GM19043 (cell line): ENCODE results near the gene FBXO39.
"Not testable (repeated sequence)": the region's sequence is repeated elsewhere in the genome, so short reads cannot be mapped to it uniquely, and the experiment has no call there.

ENCODE experiments used
- ATAC-seq: cut with Tn5 transposase; IDR thresholded peaks from one replicate; pipeline ENCODE4 v1.9.1; 2021; ENCODE audit warnings: low read depth; ENCODE audit not compliant: unreplicated experiment

Gene FBXO39

DNA sequence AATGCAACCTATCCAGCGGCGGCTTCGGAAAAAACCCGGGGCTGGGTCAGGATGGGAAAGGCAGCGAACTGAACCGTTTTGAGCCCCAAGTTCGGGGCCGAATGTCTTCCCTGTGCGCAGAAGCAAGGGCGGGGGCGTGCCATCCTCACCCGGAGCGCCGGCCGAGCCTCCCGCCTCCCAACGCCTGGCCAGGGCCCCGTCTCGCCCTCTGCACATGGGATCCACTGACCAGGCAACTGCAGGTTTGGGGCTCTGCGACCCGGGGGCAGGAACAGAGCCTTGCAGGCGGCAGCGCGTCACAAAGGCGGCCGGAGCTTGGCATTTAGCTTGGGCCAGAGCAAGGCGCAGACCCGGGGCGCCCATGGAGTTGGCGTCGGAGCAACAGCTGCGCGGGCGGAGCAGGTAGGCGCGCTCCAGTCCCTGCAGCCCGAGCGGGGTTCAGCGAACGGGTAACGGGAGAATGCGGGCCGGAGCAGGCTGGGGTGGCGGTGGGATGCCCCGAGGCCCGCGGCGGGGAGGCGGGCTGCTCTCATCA lies at the start of gene FBXO39:
Gene FBXO39 (plus strand): TSS at position 345 of the 535 bp plus-strand sequence. CDS start 3,654 bp downstream, outside the sequence.
- no peak for ATAC-seq

- no peak for ATAC-seq
These were observed 46.5 kb upstream of the FBXO39 start for GRCh38 chr17:6729531-6729930.

DNA sequence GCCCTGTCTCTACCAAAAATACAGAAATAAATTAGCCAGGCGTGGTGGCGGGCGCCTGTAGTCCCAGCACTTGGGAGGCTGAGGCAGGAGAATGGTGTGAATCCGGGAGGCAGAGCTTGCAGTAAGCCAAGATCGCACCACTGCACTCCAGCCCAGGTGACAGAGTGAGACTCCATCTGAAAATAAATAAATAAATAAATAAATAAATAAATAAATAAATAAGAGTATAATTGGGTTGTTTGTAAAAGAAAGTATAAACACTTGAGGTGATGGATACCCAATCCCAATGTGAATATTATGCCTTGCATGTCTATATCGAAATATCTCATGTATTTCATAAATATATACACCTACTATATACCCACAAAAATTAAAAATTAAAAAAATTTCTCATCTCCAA lies 29.4 kb upstream of the FBXO39 start:
- not testable (repeated sequence) for ATAC-seq

- ATAC-seq, result no peak
These were observed 27.4 kb upstream of the FBXO39 start for GRCh38 chr17:6748617-6749016.

DNA sequence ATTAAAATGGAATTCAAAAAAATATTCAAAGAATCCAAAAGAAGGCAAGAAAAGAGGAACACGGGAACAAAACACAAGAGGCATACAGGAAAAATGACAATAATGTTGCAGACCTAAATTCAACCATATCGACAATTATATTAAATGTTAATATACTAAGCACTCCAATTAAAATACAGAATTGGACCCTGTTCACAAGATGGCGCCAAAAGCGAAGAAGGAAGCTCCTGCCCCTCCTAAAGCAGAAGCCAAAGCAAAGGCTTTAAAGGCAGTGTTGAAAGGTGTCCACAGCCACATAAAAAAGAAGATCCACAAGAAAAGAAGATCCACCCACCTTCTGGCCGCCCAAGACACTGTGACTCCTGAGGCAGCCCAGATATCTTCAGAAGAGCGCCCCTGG lies 26.5 kb upstream of the FBXO39 start:
- no peak for ATAC-seq

DNA sequence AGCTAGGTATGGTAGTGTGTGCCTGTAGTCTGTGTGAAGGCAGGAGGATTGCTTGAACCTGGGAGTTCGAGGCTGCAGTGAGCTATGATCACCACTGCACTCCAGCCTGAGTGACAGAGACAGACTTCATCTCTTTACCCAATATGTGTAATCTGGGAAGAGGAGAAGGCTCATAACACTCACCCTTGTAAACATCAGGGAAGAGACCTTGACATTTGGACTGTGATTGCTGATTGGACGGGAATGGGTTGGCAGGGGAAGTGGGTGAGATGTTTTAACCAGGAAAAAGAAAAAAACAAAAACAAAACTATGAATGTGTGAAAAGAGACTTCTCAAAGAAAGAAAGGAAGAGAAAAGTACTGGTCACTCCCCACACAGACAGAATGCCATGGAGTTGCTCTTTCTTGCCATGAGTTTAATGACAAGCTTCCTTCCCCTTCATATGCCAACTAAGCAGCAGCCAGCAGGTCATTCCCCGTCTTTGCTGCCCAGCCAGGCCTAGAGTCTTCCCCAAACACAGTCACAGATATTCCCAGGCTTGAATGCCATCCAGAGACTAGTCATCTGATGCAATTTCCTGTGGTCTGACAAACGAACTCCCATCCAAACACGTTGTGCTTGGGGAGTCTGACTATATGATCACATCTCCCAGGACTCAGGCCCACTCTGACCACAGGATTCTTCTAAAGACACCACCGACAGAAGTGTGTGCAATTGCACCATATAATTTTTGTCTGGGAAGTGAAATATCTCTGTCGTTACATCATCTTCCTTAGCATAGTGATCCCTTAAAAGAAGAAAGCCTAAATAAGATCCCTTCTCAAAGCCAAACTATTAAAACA lies 23.7 kb upstream of the FBXO39 start:
- ATAC-seq, result no peak

- ATAC-seq, result no peak
These were observed 23.0 kb upstream of the FBXO39 start for GRCh38 chr17:6753006-6753445.

DNA sequence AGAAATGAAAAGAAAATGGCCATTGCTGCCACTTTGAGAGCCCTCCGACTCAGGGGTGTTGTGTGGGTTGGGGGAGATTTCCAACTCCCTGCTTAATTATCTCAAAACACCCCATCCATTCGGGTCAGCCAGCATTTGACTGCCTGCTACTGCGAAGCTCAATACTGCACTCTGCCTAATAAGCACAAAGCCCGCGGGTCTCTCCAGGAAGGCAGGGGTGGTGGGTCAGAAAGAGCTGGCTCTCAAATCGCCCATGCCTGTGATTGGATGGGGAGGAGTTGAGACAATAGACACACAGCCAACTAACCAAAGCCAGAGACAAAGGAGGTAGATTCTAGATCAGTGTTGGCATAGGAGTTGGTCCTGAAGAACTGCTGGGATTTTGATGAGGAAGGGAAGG lies 22.5 kb upstream of the FBXO39 start:
- ATAC-seq, result no peak

DNA sequence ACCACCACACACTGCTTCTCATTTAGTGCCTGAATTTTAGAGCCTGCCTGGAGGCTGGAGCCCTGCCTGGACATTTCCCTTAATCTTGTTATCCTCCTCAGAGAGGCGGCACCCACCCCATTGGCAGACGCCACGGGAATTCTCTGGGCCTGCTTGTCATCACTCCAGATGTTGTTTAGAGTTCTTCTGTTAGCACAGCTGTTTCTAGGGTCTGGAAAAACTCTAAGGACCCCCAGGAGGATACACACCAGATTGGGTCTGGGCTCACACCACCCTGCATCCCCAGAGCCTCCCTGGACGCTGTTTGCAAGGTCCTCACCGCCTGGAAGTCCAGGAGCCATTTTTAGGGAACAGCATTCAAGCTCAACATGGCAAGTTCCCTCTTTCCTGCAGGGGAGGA lies 20.7 kb upstream of the FBXO39 start:
- no peak for ATAC-seq

DNA sequence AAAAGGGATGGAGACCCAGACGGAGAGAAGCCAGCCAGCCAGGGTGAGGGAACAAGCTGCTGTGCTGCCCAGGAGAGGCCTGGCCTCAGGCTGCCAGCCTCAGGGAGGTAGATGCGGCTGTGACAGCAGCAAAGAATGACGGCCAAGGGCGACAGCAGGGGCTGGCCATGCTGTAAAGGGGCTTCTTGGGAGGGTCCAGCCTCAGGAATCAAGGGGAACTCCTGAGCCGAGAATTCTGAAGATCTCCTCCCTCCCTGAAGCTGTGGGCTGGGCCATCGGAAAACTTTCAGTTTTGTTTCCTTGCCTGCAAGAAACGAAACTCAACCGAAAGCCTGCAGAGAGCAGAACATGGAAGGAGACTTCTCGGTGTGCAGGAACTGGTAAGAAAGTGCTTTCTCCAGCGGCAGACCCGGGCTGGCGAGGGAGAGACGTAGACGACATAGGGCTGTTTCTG lies 20.3 kb upstream of the FBXO39 start, which contains the start of gene XAF1:
Gene XAF1 (plus strand): TSS at position 316 of the 454 bp plus-strand sequence. CDS start 33 bp downstream, at position 349.
- ATAC-seq, result no peak

GRCh38 chr17:6756425-6757031 lies 19.5 kb upstream of the FBXO39 start:
- ATAC-seq, result no peak

GRCh38 chr17:6757747-6758146 lies 18.3 kb upstream of the FBXO39 start:
- no peak for ATAC-seq

DNA sequence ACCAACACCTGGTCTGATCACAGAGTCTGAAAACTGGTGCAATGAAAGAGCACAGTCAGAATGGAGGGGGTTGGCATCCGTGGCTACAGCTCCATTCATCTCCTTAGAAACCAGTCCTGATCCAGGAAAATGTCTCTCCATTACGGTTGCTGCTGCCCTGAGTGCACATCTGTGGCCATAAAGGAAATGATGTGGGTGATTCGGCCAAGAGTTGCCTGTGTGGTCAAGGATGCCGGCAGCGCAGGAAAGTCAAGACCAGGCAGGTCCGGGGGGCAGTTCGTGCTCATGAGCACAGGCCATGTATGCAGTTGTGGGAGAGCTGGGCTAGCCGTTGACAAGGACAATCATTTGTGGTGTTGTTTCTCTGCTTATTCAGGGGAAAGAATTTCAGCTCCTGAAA lies 14.2 kb upstream of the FBXO39 start:
- ATAC-seq, result no peak

DNA sequence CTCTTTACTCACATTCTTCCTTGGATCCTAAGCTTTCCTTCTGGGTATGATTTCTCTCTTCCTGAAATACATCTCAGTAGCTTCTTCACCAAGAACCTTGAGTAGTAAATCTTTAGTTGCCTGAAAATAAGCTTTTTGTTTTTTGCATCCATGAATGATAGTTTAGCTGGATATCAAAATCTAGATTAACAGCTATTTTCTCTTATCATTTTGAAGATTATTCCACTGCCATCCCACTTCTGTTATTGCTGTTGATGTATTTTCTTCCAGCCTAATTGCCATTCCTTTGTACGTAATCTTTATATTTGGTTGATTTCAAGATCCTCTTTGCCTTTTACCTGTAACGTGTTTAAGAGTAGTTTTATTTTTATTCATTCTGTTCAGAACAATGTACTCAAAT lies 7.6 kb upstream of the FBXO39 start:
- no peak for ATAC-seq

- no peak for ATAC-seq
These were observed 4.0 kb upstream of the FBXO39 start for GRCh38 chr17:6772016-6772415.

DNA sequence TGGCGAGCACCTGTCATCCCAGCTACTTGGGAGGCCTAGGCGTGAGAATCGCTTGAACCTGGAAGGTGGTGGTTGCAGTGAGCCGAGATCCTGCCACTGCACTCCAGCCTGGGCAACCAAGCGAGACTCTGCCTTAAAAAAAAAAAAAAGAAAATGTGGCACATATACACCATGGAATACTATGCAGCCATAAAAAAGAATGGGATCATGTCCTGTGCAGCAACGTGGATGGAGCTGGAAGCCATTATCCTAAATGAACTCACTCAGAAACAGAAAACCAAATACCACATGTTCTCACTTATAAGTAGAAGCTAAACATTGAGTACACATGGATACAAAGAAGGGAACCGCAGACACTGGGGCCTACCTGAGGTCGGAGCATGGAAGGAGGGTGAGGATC lies 1.1 kb upstream of the FBXO39 start:
- not testable (repeated sequence) for ATAC-seq

- no peak for ATAC-seq
These were observed 3.4 kb downstream of the FBXO39 start for GRCh38 chr17:6779411-6779810.

DNA sequence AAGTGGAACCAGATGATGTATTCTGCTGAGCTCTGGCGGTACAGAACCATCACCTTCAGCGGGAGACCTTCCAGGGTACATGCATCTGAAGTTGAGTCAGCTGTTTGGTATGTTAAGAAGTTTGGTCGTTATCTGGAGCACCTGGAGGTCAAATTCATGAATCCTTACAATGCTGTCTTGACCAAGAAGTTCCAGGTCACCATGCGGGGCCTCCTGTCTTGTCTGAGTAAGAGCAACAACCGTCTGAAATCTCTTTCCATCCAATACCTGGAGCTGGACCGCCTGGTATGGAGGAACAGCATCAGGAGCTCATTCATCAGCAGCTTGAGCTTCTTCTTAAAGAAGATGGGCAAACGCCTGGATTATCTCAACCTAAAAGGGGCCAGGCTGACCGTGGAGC lies 4.0 kb downstream of the FBXO39 start:
- no peak for ATAC-seq

GRCh38 chr17:6780886-6781285 lies 4.9 kb downstream of the FBXO39 start:
- no peak for ATAC-seq

DNA sequence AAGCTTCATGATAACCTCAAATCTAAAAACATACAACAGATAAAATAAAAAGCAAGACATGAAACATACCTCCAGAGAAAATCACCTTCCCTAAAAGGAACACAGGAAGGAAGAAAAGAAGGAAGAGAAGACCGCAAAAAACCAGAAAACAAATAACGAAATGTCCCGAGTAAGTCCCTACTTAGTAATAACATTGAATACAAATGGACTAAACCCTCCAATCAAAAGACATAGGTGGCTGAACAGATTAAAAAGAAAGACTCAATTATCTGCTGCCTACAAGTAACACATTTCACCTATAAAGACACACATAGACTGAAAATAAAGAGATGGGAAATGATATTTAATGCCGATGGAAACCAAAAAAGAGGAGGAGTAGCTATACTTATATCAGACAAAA lies 6.2 kb downstream of the FBXO39 start:
- ATAC-seq, result no peak

DNA sequence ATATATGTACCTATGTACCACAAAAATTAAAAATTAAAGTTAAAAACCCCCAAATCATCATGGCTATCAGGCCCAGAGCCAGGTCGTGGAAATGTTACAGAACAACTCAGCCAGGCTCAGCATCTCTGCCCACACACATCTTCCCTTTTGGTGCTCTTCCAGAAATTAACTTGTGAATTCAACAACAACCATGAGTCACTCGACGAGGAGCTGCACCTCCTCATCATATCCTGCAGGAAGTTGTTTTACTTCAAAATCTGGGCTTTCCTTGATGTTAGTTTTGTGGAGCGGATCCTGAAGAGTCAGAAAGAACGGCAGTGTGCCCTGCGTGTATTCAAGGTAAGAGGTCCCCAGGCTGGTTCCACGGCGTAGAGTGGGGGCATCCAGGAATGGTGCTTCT lies 10.6 kb downstream of the FBXO39 start:
- ATAC-seq, result no peak
